Measurements from ENCODE around the gene TIMP2. TPM values are rescaled to one million over a fixed set of nuclear protein-coding genes. Genes with fewer than 3 reads are reported as not detected.

TIMP2 gene
- total RNA-seq, 1 experiment from 2014 or later = 64.8 TPM

GRCh38 chr17:78935419-78936323 is 10.5 kb upstream of the TIMP2 start:
- peak overlapping the region; percentile 33; the same call in 1 of the 2 replicates for H3K9ac ChIP-seq (ENCODE audit: low read length)
- no TSS peak for BruUV-seq (replicated peaks)
- peaks cover 25 to 64% of the 10 kb centered on the region in 2 experiments for H3K4me1 ChIP-seq (ENCODE audit: control insufficient read depth in 1 of 2, insufficient read depth in 2 of 2, low read length in 2 of 2)
- no peaks in the 10 kb centered on the region for H3K9me3 ChIP-seq (ENCODE audit: control insufficient read depth in 1 of 2, insufficient read depth in 1 of 2, low read depth in 1 of 2, low read length in 2 of 2)
- intact Hi-C loops (cut with micrococcal nuclease) = no loop called here
- POLR2A ChIA-PET = interaction anchor here (0.9 kb wide), 1 partner anchor 18 kb away, joined by 3 read pairs; no protein-coding TSS in a partner anchor
- TF ChIP-seq YY1 (IDR thresholded peaks at IDR 0.05; ENCODE audit: extremely low read depth, insufficient replicate concordance, low read depth, low read length) (peak; percentile 34), JUND (IDR thresholded peaks at IDR 0.05) (no peak), POLR2AphosphoS5 (IDR thresholded peaks at IDR 0.05; ENCODE audit: low read depth, low read length) (peak; percentile 21; the same call in 1 of the 2 replicates), EZH2phosphoT487 (IDR thresholded peaks at IDR 0.05; ENCODE audit: borderline replicate concordance) (no peak), CBX3 (IDR thresholded peaks at IDR 0.05; ENCODE audit: low read depth) (peak; percentile 37; the same call in 1 of the 2 replicates), MAX (IDR thresholded peaks at IDR 0.05) (peak; percentile 88), ZNF274 (IDR thresholded peaks at IDR 0.05; ENCODE audit: low read depth, low read length) (no peak)
- no peaks in the 10 kb centered on the region for H4K20me1 ChIP-seq (ENCODE audit: insufficient read depth)
- peak overlapping the region; percentile 55 for H3K4me2 ChIP-seq (ENCODE audit: low read length)
- no peaks in the 10 kb centered on the region for H3K9me2 ChIP-seq (ENCODE audit: insufficient read depth)
- ATAC-seq (peak; percentile 39), DNase-seq (ENCODE audit: low read depth, low spot score) (no peak)
- CTCF ChIA-PET = interaction anchor here (1.2 kb wide), 1 partner anchor 36 kb away, joined by 3 read pairs; no protein-coding TSS in a partner anchor
- RAD21 ChIA-PET (ENCODE audit: low non-redundant PET in 1 of 2, low total read pairs in 2 of 2, uncharacterized antibody in 2 of 2, unreplicated experiment in 2 of 2) = interaction anchor here in 1 of 2 experiments (0.6 kb wide), 1 partner anchor 26 kb away, joined by 3 read pairs; no protein-coding TSS in a partner anchor
- no peaks in the 10 kb centered on the region for H3K79me2 ChIP-seq (ENCODE audit: insufficient read depth, low read length)
- no peak overlapping the region; the same call in 1 of the 2 replicates for H3K27ac ChIP-seq (ENCODE audit: low read depth, low read length)
- H3K36me3 ChIP-seq (ENCODE audit: control insufficient read depth in 1 of 2, insufficient read depth in 2 of 2, low read length in 2 of 2) = no peaks in the 10 kb centered on the region
- no peak overlapping the region for H3K4me3 ChIP-seq (replicated peaks in 1 of 2; ENCODE audit: low read depth in 1 of 2, low read length in 2 of 2)
- H3K27me3 ChIP-seq (ENCODE audit: insufficient read depth, low read length) = no peaks in the 10 kb centered on the region
- H2AFZ ChIP-seq (ENCODE audit: low read depth, low read length, poor library complexity, severe bottlenecking) = peak overlapping the region; percentile 70

Measured in HCT116 (cell line).